Choroid plexus epithelial cell (primary cell): ENCODE measurements around the gene TEAD1.

Source experiments
- DNase-seq: peaks from one replicate; pipeline ENCODE4 v3.0.0-alpha.2; 2010; ENCODE audit warnings: low read depth
- H3K4me3 ChIP-seq: 2 replicates; pipeline ENCODE4 v1.5.1; 2011; ENCODE audit warnings: low read depth, mild to moderate bottlenecking, control low read depth, low read length, moderate library complexity
- CTCF ChIP-seq: conservative IDR thresholded peaks from 2 replicates; pipeline ENCODE4 v1.5.1; 2011; ENCODE audit warnings: low read depth, mild to moderate bottlenecking, control low read depth, inconsistent platforms, low read length, moderate library complexity

The TEAD1 gene

DNA sequence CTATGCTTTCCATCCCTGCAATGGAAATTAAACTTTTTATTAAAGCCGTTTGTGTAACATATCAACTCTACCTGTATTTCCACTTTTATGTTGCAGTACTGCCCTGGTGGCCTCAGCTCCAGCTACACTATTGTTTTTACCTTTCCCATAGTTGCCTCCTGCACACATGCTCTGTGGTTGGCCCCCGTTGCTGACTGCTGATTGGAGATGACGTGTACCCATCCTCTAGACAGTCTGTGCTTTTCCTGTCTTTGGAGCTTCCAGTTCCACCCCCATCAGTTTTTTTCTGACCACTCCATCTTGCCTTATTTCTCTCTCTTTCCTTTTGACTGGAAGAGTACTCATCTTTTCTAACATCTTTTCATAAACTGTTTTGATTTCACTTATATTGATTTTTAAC is 123.8 kb downstream of the TEAD1 start:
- no peak for TF ChIP-seq CTCF
- DNase-seq: peak; percentile 39
- H3K4me3 ChIP-seq: no peak overlapping the region

- no peak for TF ChIP-seq CTCF
- no peak overlapping the region for H3K4me3 ChIP-seq
- DNase-seq: no peak
Measured at GRCh38 chr11:12798609-12799011, 124.4 kb downstream of the TEAD1 start.

DNA sequence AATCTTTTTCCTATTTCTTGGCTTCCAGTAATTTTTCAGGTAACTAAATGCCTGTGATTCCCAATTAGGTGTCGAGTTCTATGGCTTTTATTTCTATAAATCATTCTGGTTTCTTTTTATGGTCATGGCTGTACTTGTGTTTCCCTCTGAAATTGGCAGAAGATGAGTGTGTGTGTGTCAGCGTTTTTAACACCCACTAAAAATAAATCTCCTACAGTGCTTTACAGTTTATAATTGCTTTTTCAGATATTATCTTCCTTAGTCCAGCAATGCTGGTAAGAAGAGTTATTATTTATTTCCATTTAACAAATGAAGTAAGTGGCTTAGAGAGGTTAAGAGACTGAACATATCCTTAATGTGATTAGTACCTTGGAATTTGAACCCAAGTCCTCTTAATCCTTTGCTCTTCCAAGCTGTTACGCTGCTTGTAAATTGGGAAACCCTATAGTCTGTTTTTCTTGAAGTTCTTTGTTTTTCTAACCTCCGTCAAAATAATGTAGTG is 125.2 kb downstream of the TEAD1 start:
- H3K4me3 ChIP-seq: no peak overlapping the region
- DNase-seq: no peak
- no peak for TF ChIP-seq CTCF

DNA sequence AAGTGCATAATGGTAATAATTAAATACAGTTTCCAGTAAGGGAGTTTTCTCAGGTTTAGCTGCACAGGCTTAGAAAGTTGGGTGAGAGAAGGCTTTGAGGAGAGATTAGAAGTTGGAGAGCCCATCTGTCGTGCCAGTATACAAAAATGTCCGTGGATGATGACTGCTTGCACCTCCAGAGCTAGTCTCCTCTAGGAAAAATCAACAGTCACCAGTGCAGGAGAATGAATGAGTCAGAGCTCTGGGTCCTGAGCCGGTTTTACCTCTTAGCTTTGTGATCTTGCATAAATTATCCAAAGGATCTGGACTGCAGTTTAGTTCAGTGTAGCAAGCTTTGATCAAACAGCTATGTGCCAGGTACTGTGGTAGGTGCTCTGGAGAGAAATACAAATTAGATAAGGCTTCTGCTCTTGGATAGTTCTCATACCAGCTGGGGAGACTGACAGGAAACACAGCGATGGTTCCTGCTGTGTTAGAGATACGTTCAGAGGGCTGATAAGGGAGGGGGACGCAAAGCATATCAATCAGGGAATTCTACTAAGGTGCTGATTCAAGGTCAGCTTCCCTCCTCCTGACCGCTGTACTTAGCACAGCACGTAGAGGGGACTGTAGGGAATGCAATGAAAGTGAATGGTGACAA is 125.9 kb downstream of the TEAD1 start:
- H3K4me3 ChIP-seq: no peak overlapping the region
- DNase-seq: peak; percentile 74
- TF ChIP-seq CTCF: no peak

GRCh38 chr11:12800871-12801270 is 126.7 kb downstream of the TEAD1 start:
- DNase-seq: no peak
- H3K4me3 ChIP-seq: no peak overlapping the region

DNA sequence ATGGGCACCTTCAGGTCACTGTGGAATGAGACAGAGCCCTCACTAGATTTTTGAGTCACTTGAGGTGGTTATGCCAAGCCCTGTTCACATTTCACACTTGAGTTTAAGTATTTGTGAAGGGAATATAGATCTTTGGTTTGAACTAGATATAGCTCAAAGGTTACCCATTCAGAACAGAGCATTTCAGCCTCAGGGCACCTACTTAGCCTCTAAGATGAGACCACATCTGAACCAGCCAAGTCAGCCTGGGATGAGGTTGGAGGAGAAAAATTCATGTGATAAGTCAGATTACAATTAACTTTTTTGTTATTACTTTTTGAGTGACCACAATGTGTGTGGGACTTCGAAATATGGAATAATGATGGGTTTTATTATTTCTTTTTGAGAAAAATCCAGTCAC is 127.8 kb downstream of the TEAD1 start:
- DNase-seq: no peak
- TF ChIP-seq CTCF: no peak
- H3K4me3 ChIP-seq: no peak overlapping the region

More at GRCh38 chr11:12800871-12801270, 126.7 kb downstream of the TEAD1 start:
- TF ChIP-seq CTCF: no peak
